Melanocyte of skin (primary cell): ENCODE data around the gene ICOS. TPM values are rescaled to one million over a fixed set of nuclear protein-coding genes. Genes with fewer than 3 reads are reported as not detected.

ENCODE experiments used
- total RNA-seq, 2 donors: library from RNA; depleted of rRNA; stranded (reverse); fragments of >200 nt; gene quantifications; 2 replicates each; pipeline ENCODE4 v1.2.3, GENCODE V29; 2012

Gene ICOS, protein sequence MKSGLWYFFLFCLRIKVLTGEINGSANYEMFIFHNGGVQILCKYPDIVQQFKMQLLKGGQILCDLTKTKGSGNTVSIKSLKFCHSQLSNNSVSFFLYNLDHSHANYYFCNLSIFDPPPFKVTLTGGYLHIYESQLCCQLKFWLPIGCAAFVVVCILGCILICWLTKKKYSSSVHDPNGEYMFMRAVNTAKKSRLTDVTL
- total RNA-seq: 1 to 10 TPM in 1 of 2 donors, under 1 TPM in 1; 0.34 to 2.3 TPM

DNA sequence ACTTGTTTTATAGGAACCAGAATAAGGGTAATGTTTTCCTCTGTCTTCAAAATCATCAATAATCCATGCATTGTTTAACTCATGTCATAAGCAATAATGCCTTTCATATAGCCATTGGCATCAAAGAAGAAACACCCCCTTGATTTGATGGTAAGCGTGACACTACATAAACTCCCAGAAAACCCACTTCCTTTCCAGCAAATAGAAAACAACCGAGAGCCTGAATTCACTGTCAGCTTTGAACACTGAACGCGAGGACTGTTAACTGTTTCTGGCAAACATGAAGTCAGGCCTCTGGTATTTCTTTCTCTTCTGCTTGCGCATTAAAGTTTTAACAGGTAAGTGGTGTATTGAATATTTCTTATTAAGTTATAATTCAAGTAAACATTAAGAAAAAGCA lies at the start of gene ICOS:
TSS of gene ICOS (plus strand) at position 229 of the 400 bp plus-strand sequence. CDS start at position 281, 52 bp downstream.

Other genes with a start within 250 kb of the ICOS start
- not detected for gene CD28, start 230.1 kb upstream of the ICOS start, total RNA-seq
- 10 to 100 TPM in 1 of 2 donors, 1 to 10 TPM in 1; 6.2 to 11.0 TPM for gene CTLA4, start 69.0 kb upstream of the ICOS start, total RNA-seq